Gastrocnemius medialis (tissue), 4 donors: ENCODE data around the gene ATP6V0E2. TPM values are rescaled to one million over a fixed set of nuclear protein-coding genes. Genes with fewer than 3 reads are reported as not detected.

ENCODE experiments used
- total RNA-seq, 4 donors: library from RNA; depleted of rRNA; stranded (reverse); fragments of >200 nt; gene quantifications; one replicate each; pipeline versions ENCODE4 v1.1.0 to v1.2.3, GENCODE V29; 2016

The ATP6V0E2 gene
- total RNA-seq, 4 donors from 2014 or later: 9.0 to 46.3 (median 12.9) TPM

Other genes with a start within 250 kb of the ATP6V0E2 start
- gene ZNF467, start 100.4 kb upstream of the ATP6V0E2 start, total RNA-seq: 1 to 10 TPM in 2 of 4 donors, under 1 TPM in 2; 0.15 to 1.8 (median 0.95) TPM
- gene ZNF862, start 35.6 kb upstream of the ATP6V0E2 start, total RNA-seq: 10 to 100 TPM in 2 of 4 donors, 1 to 10 TPM in 2; 2.9 to 10.7 (median 7.0) TPM